CD4-positive, alpha-beta T cell treated with Interleukin-6 at 100 ng/mL for 8 hours (primary cell): ENCODE results near the gene BLMH.
"Not testable (repeated sequence)": the region's sequence is repeated elsewhere in the genome, so short reads cannot be mapped to it uniquely, and the experiment has no call there.

Experiments
- DNase-seq: peaks from one replicate; pipeline ENCODE4 v3.0.0-alpha.2; 2020; ENCODE audit warnings: mixed read lengths, low spot score

The BLMH gene

GRCh38 chr17:30248786-30249185 lies 43.0 kb downstream of the BLMH start:
- no peak for DNase-seq

- no peak for DNase-seq
These were observed 45.3 kb downstream of the BLMH start for GRCh38 chr17:30246460-30246859.

- no peak for DNase-seq
These were observed 46.8 kb downstream of the BLMH start for GRCh38 chr17:30244853-30245385.

GRCh38 chr17:30243568-30243967 lies 48.2 kb downstream of the BLMH start:
- DNase-seq = no peak

- no peak for DNase-seq
These were observed 48.7 kb downstream of the BLMH start for GRCh38 chr17:30243002-30243401.

GRCh38 chr17:30241051-30241450 lies 50.7 kb downstream of the BLMH start:
- no peak for DNase-seq

- no peak for DNase-seq
These were observed 51.6 kb downstream of the BLMH start for GRCh38 chr17:30240177-30240576.

- no peak for DNase-seq
These were observed 52.7 kb downstream of the BLMH start for GRCh38 chr17:30239089-30239462.

- DNase-seq = no peak
These were observed 53.2 kb downstream of the BLMH start for GRCh38 chr17:30238387-30239088.

GRCh38 chr17:30238003-30238344 lies 53.8 kb downstream of the BLMH start:
- DNase-seq = no peak

GRCh38 chr17:30237296-30238002 lies 54.3 kb downstream of the BLMH start:
- no peak for DNase-seq

GRCh38 chr17:30236766-30237165 lies 55.0 kb downstream of the BLMH start:
- no peak for DNase-seq

- DNase-seq = no peak
These were observed 55.5 kb downstream of the BLMH start for GRCh38 chr17:30236297-30236624.

GRCh38 chr17:30235386-30236296 lies 56.1 kb downstream of the BLMH start, which contains the start of gene SLC6A4:
Gene SLC6A4 (minus strand): TSS chr17:30235697. CDS start chr17:30221958, 13,739 bp downstream.
- no peak for DNase-seq

GRCh38 chr17:30234964-30235363 lies 56.8 kb downstream of the BLMH start:
- no peak for DNase-seq

GRCh38 chr17:30234296-30234695 lies 57.4 kb downstream of the BLMH start:
- no peak for DNase-seq

- DNase-seq = no peak
These were observed 58.8 kb downstream of the BLMH start for GRCh38 chr17:30232824-30233427.

GRCh38 chr17:30232015-30232823 lies 59.5 kb downstream of the BLMH start:
- DNase-seq = no peak

- no peak for DNase-seq
These were observed 61.1 kb downstream of the BLMH start for GRCh38 chr17:30230596-30231125.

- DNase-seq = not testable (repeated sequence)
These were observed 61.7 kb downstream of the BLMH start for GRCh38 chr17:30230009-30230408.

GRCh38 chr17:30229012-30229411 lies 62.7 kb downstream of the BLMH start:
- no peak for DNase-seq
